HepG2 (cell line): ENCODE results near the gene LCN2. TPM values are rescaled to one million over a fixed set of nuclear protein-coding genes. Genes with fewer than 3 reads are reported as not detected.

Experiments
- CCAR2 ChIP-seq: fragments of 200-400 bp; formaldehyde crosslinking; optimal IDR thresholded peaks from 2 replicates; pipeline ENCODE3; 2018; ENCODE audit warnings: low read depth, mild to moderate bottlenecking, low read length, moderate library complexity
- CHCHD3 ChIP-seq: sonication (generic); formaldehyde crosslinking; IDR thresholded peaks from 2 replicates; pipeline ENCODE4 v1.8.0; 2022; ENCODE audit warnings: mild to moderate bottlenecking, missing genetic modification reagents, moderate library complexity
- DNMT1 ChIP-seq: sonication (generic); formaldehyde crosslinking; IDR thresholded peaks from 2 replicates; pipeline ENCODE4 v1.5.1; 2020; ENCODE audit warnings: mild to moderate bottlenecking, missing genetic modification reagents
- ELF1 ChIP-seq: sonication (generic); formaldehyde crosslinking; IDR thresholded peaks from 2 replicates; pipeline ENCODE4 v1.4.0; 2020; ENCODE audit warnings: missing genetic modification reagents
- MBD4 ChIP-seq: IDR thresholded peaks from 2 replicates; pipeline ENCODE4 v1.6.1; 2012; ENCODE audit warnings: low read length, inconsistent platforms, borderline replicate concordance
- SMYD3 ChIP-seq: sonication (generic); formaldehyde crosslinking; IDR thresholded peaks from 2 replicates; pipeline ENCODE4 v1.8.1; 2023; ENCODE audit warnings: mild to moderate bottlenecking, missing genetic modification reagents
- ZNF496 ChIP-seq: sonication (generic); formaldehyde crosslinking; IDR thresholded peaks from 2 replicates; pipeline ENCODE4 v1.8.1; 2023; ENCODE audit warnings: mild to moderate bottlenecking, moderate library complexity, missing genetic modification reagents; ENCODE audit not compliant: insufficient replicate concordance
- ZNF703 ChIP-seq: sonication (generic); formaldehyde crosslinking; IDR thresholded peaks from 2 replicates; pipeline ENCODE4 v1.5.1; 2020; ENCODE audit warnings: missing genetic modification reagents, mild to moderate bottlenecking, moderate library complexity, borderline replicate concordance
- ZNF747 ChIP-seq: sonication (generic); formaldehyde crosslinking; IDR thresholded peaks from 2 replicates; pipeline ENCODE4 v1.8.1; 2023; ENCODE audit warnings: missing genetic modification reagents, mild to moderate bottlenecking, borderline replicate concordance
- ZNF776 ChIP-seq: sonication (generic); formaldehyde crosslinking; IDR thresholded peaks from 2 replicates; pipeline ENCODE4 v1.4.0; 2020; ENCODE audit warnings: mild to moderate bottlenecking, missing genetic modification reagents
- polyA plus RNA-seq, 8 experiments: library from polyadenylated mRNA; depleted of rRNA in 3 of 8; stranded (reverse) in 7 of 8; unstranded in 1 of 8; fragments of >200 nt; fragmentation: Illumina TruSeq in 4 of 8; extraction: Trizol in 4 of 8; gene quantifications; 2 replicates each; pipeline versions ENCODE4 v1.2.1 to v1.2.3, GENCODE V29; 2011 to 2016; ENCODE audit warnings: low read depth in 4 of 8, missing spikeins in 1 of 8, mixed read lengths in 1 of 8; ENCODE audit not compliant: insufficient read depth in 1 of 8
- total RNA-seq, 5 experiments: library from RNA; depleted of rRNA; stranded (reverse); fragments of >200 nt; fragmentation: Illumina TruSeq; extraction: Trizol; gene quantifications; 2 replicates each; pipeline ENCODE4 v1.2.3, GENCODE V29; 2016; ENCODE audit warnings: low read depth in 1 of 5
- TF ChIP-seq, protein P1 (sequence below): sonication (generic); formaldehyde crosslinking; conservative IDR thresholded peaks from 2 replicates; pipeline ENCODE4 v1.4.0; 2020; ENCODE audit warnings: mild to moderate bottlenecking, missing genetic modification reagents, moderate library complexity
- TF ChIP-seq, protein P2 (sequence below): sonication (generic); formaldehyde crosslinking; IDR thresholded peaks from 2 replicates; pipeline ENCODE4 v1.4.0; 2020; ENCODE audit warnings: missing genetic modification reagents
- TF ChIP-seq, protein P3 (sequence below), 2 experiments: IDR thresholded peaks; 2 replicates each; pipeline ENCODE4 v1.6.1; 2011 to 2012; ENCODE audit warnings: low read length in 2 of 2, borderline replicate concordance in 1 of 2, low read depth in 1 of 2, mild to moderate bottlenecking in 1 of 2, moderate library complexity in 1 of 2
- TF ChIP-seq, protein P4 (sequence below): sonication (generic); formaldehyde crosslinking; IDR thresholded peaks from 2 replicates; pipeline ENCODE4 v1.5.0; 2020; ENCODE audit warnings: missing genetic modification reagents, mild to moderate bottlenecking, borderline replicate concordance
- TF ChIP-seq, protein P5 (sequence below): IDR thresholded peaks from 2 replicates; pipeline ENCODE4 v1.6.1; 2016; ENCODE audit warnings: control low read depth

Gene LCN2
- total and polyA plus RNA-seq, 2 of the 13 experiments (the other 11 are each of a cell fraction or from before 2014, with no cell fraction given) = 0.38 to 1.4 TPM

DNA sequence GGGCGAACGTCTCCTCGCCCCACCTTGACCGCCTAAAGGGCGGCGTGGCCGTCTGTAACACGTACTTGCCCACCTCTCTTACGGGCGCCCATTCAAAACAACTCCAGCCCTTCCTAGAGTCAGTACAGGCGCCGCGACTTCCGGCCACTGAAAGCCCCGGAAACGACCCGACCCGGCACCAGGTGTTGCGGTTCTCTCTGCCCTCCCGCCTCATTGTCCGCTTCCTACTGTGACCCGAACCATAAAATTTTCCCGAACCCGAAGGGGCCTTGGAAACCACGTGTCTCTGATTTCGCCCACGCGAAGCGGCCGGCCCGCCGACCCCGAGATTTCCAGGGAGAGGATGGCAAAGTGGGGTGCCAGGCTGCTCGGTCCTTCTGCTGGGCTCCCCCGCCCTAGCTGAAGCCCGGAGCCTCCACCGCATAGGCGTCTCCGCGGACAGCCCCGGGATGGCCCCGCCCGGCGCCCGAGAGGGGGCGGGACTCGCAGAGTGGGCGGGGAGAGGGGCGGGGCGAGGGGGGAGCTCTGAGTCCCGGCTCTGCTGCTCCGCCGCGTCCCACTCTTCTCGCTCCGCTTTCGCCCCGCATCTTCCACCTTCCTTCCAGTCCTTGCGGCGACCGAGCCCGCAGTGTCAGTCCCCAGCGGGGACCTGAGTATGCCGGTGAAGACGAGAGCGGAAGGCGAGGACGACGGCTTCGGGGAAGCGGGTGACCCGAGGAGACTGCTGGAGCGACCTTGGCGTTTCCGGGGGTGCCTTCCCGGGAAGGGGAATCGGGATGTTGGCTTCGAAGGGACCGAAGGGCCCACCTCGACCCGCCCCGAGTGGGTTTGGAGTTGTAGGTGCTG, 21.0 kb upstream of the LCN2 start (continued):
- TF ChIP-seq, protein P1, sequence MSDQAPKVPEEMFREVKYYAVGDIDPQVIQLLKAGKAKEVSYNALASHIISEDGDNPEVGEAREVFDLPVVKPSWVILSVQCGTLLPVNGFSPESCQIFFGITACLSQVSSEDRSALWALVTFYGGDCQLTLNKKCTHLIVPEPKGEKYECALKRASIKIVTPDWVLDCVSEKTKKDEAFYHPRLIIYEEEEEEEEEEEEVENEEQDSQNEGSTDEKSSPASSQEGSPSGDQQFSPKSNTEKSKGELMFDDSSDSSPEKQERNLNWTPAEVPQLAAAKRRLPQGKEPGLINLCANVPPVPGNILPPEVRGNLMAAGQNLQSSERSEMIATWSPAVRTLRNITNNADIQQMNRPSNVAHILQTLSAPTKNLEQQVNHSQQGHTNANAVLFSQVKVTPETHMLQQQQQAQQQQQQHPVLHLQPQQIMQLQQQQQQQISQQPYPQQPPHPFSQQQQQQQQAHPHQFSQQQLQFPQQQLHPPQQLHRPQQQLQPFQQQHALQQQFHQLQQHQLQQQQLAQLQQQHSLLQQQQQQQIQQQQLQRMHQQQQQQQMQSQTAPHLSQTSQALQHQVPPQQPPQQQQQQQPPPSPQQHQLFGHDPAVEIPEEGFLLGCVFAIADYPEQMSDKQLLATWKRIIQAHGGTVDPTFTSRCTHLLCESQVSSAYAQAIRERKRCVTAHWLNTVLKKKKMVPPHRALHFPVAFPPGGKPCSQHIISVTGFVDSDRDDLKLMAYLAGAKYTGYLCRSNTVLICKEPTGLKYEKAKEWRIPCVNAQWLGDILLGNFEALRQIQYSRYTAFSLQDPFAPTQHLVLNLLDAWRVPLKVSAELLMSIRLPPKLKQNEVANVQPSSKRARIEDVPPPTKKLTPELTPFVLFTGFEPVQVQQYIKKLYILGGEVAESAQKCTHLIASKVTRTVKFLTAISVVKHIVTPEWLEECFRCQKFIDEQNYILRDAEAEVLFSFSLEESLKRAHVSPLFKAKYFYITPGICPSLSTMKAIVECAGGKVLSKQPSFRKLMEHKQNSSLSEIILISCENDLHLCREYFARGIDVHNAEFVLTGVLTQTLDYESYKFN (CRISPR knock-in tag) = peak; percentile 24
- peak; percentile 79 for TF ChIP-seq ELF1
- TF ChIP-seq CHCHD3 (CRISPR knock-in tag) = no peak; the same call in 1 of the 2 replicates
- TF ChIP-seq, protein P2, sequence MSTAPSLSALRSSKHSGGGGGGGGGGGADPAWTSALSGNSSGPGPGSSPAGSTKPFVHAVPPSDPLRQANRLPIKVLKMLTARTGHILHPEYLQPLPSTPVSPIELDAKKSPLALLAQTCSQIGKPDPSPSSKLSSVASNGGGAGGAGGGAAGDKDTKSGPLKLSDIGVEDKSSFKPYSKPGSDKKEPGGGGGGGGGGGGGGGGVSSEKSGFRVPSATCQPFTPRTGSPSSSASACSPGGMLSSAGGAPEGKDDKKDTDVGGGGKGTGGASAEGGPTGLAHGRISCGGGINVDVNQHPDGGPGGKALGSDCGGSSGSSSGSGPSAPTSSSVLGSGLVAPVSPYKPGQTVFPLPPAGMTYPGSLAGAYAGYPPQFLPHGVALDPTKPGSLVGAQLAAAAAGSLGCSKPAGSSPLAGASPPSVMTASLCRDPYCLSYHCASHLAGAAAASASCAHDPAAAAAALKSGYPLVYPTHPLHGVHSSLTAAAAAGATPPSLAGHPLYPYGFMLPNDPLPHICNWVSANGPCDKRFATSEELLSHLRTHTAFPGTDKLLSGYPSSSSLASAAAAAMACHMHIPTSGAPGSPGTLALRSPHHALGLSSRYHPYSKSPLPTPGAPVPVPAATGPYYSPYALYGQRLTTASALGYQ (CRISPR knock-in tag) = no peak
- no peak; the same call in 1 of the 2 replicates for TF ChIP-seq ZNF747 (CRISPR knock-in tag)
- no peak for TF ChIP-seq DNMT1
- TF ChIP-seq CCAR2 = no peak
- TF ChIP-seq SMYD3 (CRISPR knock-in tag) = no peak
- no peak; the same call in 1 of the 2 replicates for TF ChIP-seq ZNF776 (CRISPR knock-in tag)
- no peak for TF ChIP-seq ZNF703
- TF ChIP-seq, protein P3, sequence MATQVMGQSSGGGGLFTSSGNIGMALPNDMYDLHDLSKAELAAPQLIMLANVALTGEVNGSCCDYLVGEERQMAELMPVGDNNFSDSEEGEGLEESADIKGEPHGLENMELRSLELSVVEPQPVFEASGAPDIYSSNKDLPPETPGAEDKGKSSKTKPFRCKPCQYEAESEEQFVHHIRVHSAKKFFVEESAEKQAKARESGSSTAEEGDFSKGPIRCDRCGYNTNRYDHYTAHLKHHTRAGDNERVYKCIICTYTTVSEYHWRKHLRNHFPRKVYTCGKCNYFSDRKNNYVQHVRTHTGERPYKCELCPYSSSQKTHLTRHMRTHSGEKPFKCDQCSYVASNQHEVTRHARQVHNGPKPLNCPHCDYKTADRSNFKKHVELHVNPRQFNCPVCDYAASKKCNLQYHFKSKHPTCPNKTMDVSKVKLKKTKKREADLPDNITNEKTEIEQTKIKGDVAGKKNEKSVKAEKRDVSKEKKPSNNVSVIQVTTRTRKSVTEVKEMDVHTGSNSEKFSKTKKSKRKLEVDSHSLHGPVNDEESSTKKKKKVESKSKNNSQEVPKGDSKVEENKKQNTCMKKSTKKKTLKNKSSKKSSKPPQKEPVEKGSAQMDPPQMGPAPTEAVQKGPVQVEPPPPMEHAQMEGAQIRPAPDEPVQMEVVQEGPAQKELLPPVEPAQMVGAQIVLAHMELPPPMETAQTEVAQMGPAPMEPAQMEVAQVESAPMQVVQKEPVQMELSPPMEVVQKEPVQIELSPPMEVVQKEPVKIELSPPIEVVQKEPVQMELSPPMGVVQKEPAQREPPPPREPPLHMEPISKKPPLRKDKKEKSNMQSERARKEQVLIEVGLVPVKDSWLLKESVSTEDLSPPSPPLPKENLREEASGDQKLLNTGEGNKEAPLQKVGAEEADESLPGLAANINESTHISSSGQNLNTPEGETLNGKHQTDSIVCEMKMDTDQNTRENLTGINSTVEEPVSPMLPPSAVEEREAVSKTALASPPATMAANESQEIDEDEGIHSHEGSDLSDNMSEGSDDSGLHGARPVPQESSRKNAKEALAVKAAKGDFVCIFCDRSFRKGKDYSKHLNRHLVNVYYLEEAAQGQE (IDR thresholded peaks at IDR 0.05; ENCODE audit: borderline replicate concordance in 1 of 2, low read depth in 1 of 2, low read length in 2 of 2) = no peak
- TF ChIP-seq, protein P4, sequence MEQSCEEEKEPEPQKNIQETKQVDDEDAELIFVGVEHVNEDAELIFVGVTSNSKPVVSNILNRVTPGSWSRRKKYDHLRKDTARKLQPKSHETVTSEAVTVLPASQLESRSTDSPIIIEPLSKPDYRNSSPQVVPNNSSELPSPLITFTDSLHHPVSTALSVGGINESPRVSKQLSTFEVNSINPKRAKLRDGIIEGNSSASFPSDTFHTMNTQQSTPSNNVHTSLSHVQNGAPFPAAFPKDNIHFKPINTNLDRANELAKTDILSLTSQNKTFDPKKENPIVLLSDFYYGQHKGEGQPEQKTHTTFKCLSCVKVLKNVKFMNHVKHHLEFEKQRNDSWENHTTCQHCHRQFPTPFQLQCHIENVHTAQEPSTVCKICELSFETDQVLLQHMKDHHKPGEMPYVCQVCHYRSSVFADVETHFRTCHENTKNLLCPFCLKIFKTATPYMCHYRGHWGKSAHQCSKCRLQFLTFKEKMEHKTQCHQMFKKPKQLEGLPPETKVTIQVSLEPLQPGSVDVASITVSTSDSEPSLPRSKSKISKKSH (CRISPR knock-in tag) = no peak
- no peak for TF ChIP-seq ZNF496 (CRISPR knock-in tag)
- TF ChIP-seq, protein P5, sequence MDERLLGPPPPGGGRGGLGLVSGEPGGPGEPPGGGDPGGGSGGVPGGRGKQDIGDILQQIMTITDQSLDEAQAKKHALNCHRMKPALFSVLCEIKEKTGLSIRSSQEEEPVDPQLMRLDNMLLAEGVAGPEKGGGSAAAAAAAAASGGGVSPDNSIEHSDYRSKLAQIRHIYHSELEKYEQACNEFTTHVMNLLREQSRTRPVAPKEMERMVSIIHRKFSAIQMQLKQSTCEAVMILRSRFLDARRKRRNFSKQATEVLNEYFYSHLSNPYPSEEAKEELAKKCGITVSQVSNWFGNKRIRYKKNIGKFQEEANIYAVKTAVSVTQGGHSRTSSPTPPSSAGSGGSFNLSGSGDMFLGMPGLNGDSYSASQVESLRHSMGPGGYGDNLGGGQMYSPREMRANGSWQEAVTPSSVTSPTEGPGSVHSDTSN = no peak
- no peak for TF ChIP-seq MBD4
